Measurements from ENCODE around the gene ZNF382.

Gene ZNF382

DNA sequence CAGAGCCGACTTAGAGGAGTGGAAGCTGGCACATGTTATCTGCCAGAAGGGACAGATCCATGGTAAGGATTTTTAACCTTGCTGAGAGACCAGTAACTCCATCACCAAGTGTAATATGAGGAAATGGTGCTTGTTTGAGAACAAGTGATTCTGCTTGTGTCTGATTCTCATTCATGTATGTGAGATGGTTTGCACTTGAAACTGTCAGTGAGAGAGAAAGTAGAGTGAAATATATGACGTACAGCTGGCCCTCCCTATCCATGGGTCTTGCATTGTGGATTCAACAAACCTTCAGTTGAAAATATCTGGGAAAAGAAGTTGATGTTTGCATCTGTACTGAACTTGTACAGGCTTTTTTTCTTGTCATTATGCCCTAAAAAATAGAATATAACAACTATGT lies 63.5 kb downstream of the ZNF382 start:
- H3K27me3 ChIP-seq (replicated peaks; ENCODE audit: insufficient read depth, low read length), result no peaks in the 10 kb centered on the region
- no peaks in the 10 kb centered on the region for H3K79me2 ChIP-seq (ENCODE audit: low read length)
- H3K9ac ChIP-seq (ENCODE audit: low read length), result no peak overlapping the region
- H2AFZ ChIP-seq (ENCODE audit: low read length), result no peak overlapping the region
- no peak overlapping the region for H3K4me3 ChIP-seq (ENCODE audit: low read length)
- H3K4me1 ChIP-seq (ENCODE audit: low read length), result no peaks in the 10 kb centered on the region
- DNase-seq, result no peak
- H3K9me3 ChIP-seq (replicated peaks; ENCODE audit: insufficient read depth, low read length), result no peaks in the 10 kb centered on the region
- H3K9me2 ChIP-seq (replicated peaks; ENCODE audit: insufficient read depth, low read length), result no peaks in the 10 kb centered on the region
- no peaks in the 10 kb centered on the region for H3F3A ChIP-seq (ENCODE audit: insufficient read depth, low read length)
- TF ChIP-seq CTCF (IDR thresholded peaks at IDR 0.05; ENCODE audit: low read length) (no peak), EZH2phosphoT487 (IDR thresholded peaks at IDR 0.05; ENCODE audit: low read length) (no peak), EZH2 (optimal IDR thresholded peaks at IDR 0.05; ENCODE audit: low read depth, low read length) (no peak)
- H3K36me3 ChIP-seq (replicated peaks; ENCODE audit: insufficient read depth, low read length), result no peaks in the 10 kb centered on the region
- H3K4me2 ChIP-seq (ENCODE audit: low read depth, low read length), result no peak overlapping the region
- H4K20me1 ChIP-seq (ENCODE audit: insufficient read depth, low read length), result no peaks in the 10 kb centered on the region
- no peak overlapping the region for H3K27ac ChIP-seq (ENCODE audit: low read length)

GRCh38 chr19:36672368-36672767 lies 67.3 kb downstream of the ZNF382 start:
- no peak overlapping the region for H3K9ac ChIP-seq (ENCODE audit: low read length)
- no peaks in the 10 kb centered on the region for H4K20me1 ChIP-seq (ENCODE audit: insufficient read depth, low read length)
- H3K4me1 ChIP-seq (ENCODE audit: low read length), result no peaks in the 10 kb centered on the region
- TF ChIP-seq EZH2phosphoT487 (IDR thresholded peaks at IDR 0.05; ENCODE audit: low read length), result no peak
- H3K27ac ChIP-seq (ENCODE audit: low read length), result no peak overlapping the region
- no peak overlapping the region for H3K4me2 ChIP-seq (ENCODE audit: low read depth, low read length)
- no peak for DNase-seq
- H3F3A ChIP-seq (ENCODE audit: insufficient read depth, low read length), result no peaks in the 10 kb centered on the region
- no peaks in the 10 kb centered on the region for H3K9me3 ChIP-seq (replicated peaks; ENCODE audit: insufficient read depth, low read length)
- H3K36me3 ChIP-seq (replicated peaks; ENCODE audit: insufficient read depth, low read length), result no peaks in the 10 kb centered on the region
- no peaks in the 10 kb centered on the region for H3K9me2 ChIP-seq (replicated peaks; ENCODE audit: insufficient read depth, low read length)
- H2AFZ ChIP-seq (ENCODE audit: low read length), result no peak overlapping the region
- no peaks in the 10 kb centered on the region for H3K79me2 ChIP-seq (ENCODE audit: low read length)
- no peaks in the 10 kb centered on the region for H3K27me3 ChIP-seq (replicated peaks; ENCODE audit: insufficient read depth, low read length)
- no peak overlapping the region for H3K4me3 ChIP-seq (ENCODE audit: low read length)

DNA sequence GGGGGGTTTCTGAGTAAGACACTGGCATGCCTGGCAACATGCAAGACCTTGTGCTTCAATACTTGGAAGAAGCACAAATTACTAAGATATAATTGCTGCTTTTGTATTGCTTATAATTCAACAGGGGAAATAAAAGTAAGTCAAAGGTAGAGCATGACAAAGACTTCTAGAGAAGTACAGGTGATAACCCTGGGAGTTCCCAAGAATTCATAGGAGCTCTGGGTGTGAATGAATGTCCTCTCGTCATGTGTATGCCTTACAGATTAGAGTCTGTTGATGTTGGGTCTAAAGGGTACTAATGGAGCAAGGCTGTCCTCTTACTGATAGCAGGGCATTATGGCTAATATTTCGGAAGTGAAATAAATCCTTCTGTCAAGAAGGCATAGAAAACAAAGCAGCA lies 69.1 kb downstream of the ZNF382 start:
- TF ChIP-seq EZH2 (optimal IDR thresholded peaks at IDR 0.05; ENCODE audit: low read depth, low read length) (no peak), EZH2phosphoT487 (IDR thresholded peaks at IDR 0.05; ENCODE audit: low read length) (no peak), CTCF (IDR thresholded peaks at IDR 0.05; ENCODE audit: low read length) (no peak)
- H3K36me3 ChIP-seq (replicated peaks; ENCODE audit: insufficient read depth, low read length), result no peaks in the 10 kb centered on the region
- H3K9me2 ChIP-seq (replicated peaks; ENCODE audit: insufficient read depth, low read length), result no peaks in the 10 kb centered on the region
- H3K4me3 ChIP-seq (ENCODE audit: low read length), result no peak overlapping the region
- H3K9me3 ChIP-seq (replicated peaks; ENCODE audit: insufficient read depth, low read length), result no peaks in the 10 kb centered on the region
- no peaks in the 10 kb centered on the region for H3K4me1 ChIP-seq (ENCODE audit: low read length)
- no peak overlapping the region for H3K9ac ChIP-seq (ENCODE audit: low read length)
- no peak overlapping the region for H3K27ac ChIP-seq (ENCODE audit: low read length)
- H4K20me1 ChIP-seq (ENCODE audit: insufficient read depth, low read length), result no peaks in the 10 kb centered on the region
- no peaks in the 10 kb centered on the region for H3F3A ChIP-seq (ENCODE audit: insufficient read depth, low read length)
- no peaks in the 10 kb centered on the region for H3K79me2 ChIP-seq (ENCODE audit: low read length)
- no peak overlapping the region for H2AFZ ChIP-seq (ENCODE audit: low read length)
- H3K4me2 ChIP-seq (ENCODE audit: low read depth, low read length), result no peak overlapping the region
- H3K27me3 ChIP-seq (replicated peaks; ENCODE audit: insufficient read depth, low read length), result no peaks in the 10 kb centered on the region
- DNase-seq, result no peak

DNA sequence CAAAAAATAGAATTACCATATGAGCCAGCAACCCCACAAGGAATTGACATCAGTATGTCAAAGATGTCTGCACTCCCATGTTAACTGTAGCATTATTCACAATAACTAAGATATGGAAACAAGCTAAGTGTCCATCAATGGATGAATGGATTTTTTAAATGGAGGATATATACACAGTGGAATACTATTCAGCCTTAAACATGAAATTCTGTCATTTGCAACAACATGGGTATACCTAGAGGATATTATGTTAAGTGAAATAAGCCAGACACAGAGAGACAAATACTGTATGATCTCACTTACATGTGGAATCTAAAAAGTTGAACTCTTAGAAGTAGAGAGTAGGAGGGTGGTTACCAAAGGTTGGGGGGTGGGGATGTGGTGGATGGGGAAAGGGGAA lies 74.3 kb downstream of the ZNF382 start:
- Histone ChIP-seq H3F3A (ENCODE audit: insufficient read depth, low read length) (no peaks in the 10 kb centered on the region), H3K79me2 (ENCODE audit: low read length) (no peaks in the 10 kb centered on the region), H3K9me2 (replicated peaks; ENCODE audit: insufficient read depth, low read length) (no peaks in the 10 kb centered on the region), H3K4me2 (ENCODE audit: low read depth, low read length) (no peak overlapping the region), H3K4me1 (ENCODE audit: low read length) (no peaks in the 10 kb centered on the region), H3K4me3 (ENCODE audit: low read length) (no peak overlapping the region), H4K20me1 (ENCODE audit: insufficient read depth, low read length) (no peaks in the 10 kb centered on the region), H3K27ac (ENCODE audit: low read length) (no peak overlapping the region), H3K36me3 (replicated peaks; ENCODE audit: insufficient read depth, low read length) (no peaks in the 10 kb centered on the region), H3K9me3 (replicated peaks; ENCODE audit: insufficient read depth, low read length) (no peaks in the 10 kb centered on the region), H3K9ac (ENCODE audit: low read length) (no peak overlapping the region), H3K27me3 (replicated peaks; ENCODE audit: insufficient read depth, low read length) (no peaks in the 10 kb centered on the region), H2AFZ (ENCODE audit: low read length) (no peak overlapping the region)
- no peak for TF ChIP-seq EZH2phosphoT487 (IDR thresholded peaks at IDR 0.05; ENCODE audit: low read length)
- TF ChIP-seq CTCF (IDR thresholded peaks at IDR 0.05; ENCODE audit: low read length), result no peak
- TF ChIP-seq EZH2 (optimal IDR thresholded peaks at IDR 0.05; ENCODE audit: low read depth, low read length), result no peak
- DNase-seq, result no peak
